Lower leg skin (tissue), 3 donors: Measurements from ENCODE around the gene TAS1R2.

Experiments
- CTCF ChIP-seq, 3 donors: fragments of 450-650 bp; IDR thresholded peaks; one replicate each; pipeline ENCODE4 v1.5.1; 2016; ENCODE audit warnings: antibody characterized with exemption in 3 of 3, mild to moderate bottlenecking in 3 of 3, moderate library complexity in 2 of 3
- POLR2A ChIP-seq, 2 donors: fragments of 450-650 bp; IDR thresholded peaks; one replicate each; pipeline ENCODE4 v1.6.1; 2016 to 2017; ENCODE audit warnings: antibody characterized with exemption in 2 of 2, mild to moderate bottlenecking in 1 of 2, moderate library complexity in 1 of 2

GRCh38 chr1:18861590-18861989 is 2.1 kb upstream of the TAS1R2 start:
- TF ChIP-seq POLR2A (IDR thresholded peaks at IDR 0.05) (no peak), CTCF (IDR thresholded peaks at IDR 0.05) (no peak)
